GM19467 (cell line): ENCODE data around the gene LRP11.
"Not testable (repeated sequence)": the region's sequence is repeated elsewhere in the genome, so short reads cannot be mapped to it uniquely, and the experiment has no call there.

ENCODE experiments used
- ATAC-seq: cut with Tn5 transposase; IDR thresholded peaks from one replicate; pipeline ENCODE4 v1.9.1; 2021; ENCODE audit warnings: mild to moderate bottlenecking, moderate library complexity; ENCODE audit not compliant: unreplicated experiment

The LRP11 gene

GRCh38 chr6:149863698-149864577 is at the start of gene LRP11:
TSS of gene LRP11 (minus strand) at chr6:149864359. CDS start at chr6:149864020, 339 bp downstream.
- ATAC-seq, result peak; percentile 72

- ATAC-seq, result no peak
Observed at GRCh38 chr6:149913540-149914240, 49.5 kb upstream of the LRP11 start.

GRCh38 chr6:149913085-149913484 is 48.9 kb upstream of the LRP11 start:
- ATAC-seq, result no peak

GRCh38 chr6:149912680-149913079 is 48.5 kb upstream of the LRP11 start:
- not testable (repeated sequence) for ATAC-seq

- no peak for ATAC-seq
Observed at GRCh38 chr6:149910721-149911151, 46.6 kb upstream of the LRP11 start.

- no peak for ATAC-seq
Observed at GRCh38 chr6:149909701-149910470, 45.7 kb upstream of the LRP11 start.

- ATAC-seq, result not testable (repeated sequence)
Observed at GRCh38 chr6:149908480-149908879, 44.3 kb upstream of the LRP11 start.

- no peak for ATAC-seq
Observed at GRCh38 chr6:149907317-149907716, 43.2 kb upstream of the LRP11 start.

- no peak for ATAC-seq
Observed at GRCh38 chr6:149906405-149906804, 42.2 kb upstream of the LRP11 start.

GRCh38 chr6:149905911-149906371 is 41.8 kb upstream of the LRP11 start:
- ATAC-seq, result no peak

- no peak for ATAC-seq
Observed at GRCh38 chr6:149905371-149905910, 41.3 kb upstream of the LRP11 start.

- ATAC-seq, result no peak
Observed at GRCh38 chr6:149904661-149905370, 40.7 kb upstream of the LRP11 start.

- no peak for ATAC-seq
Observed at GRCh38 chr6:149903938-149904611, 39.9 kb upstream of the LRP11 start.

GRCh38 chr6:149901444-149902140 is 37.4 kb upstream of the LRP11 start:
- no peak for ATAC-seq

GRCh38 chr6:149900620-149901443 is 36.7 kb upstream of the LRP11 start:
- ATAC-seq, result no peak

- ATAC-seq, result no peak
Observed at GRCh38 chr6:149899926-149900619, 35.9 kb upstream of the LRP11 start.

- ATAC-seq, result no peak
Observed at GRCh38 chr6:149899486-149899885, 35.3 kb upstream of the LRP11 start.

GRCh38 chr6:149898966-149899365 is 34.8 kb upstream of the LRP11 start:
- no peak for ATAC-seq
